GM12874 (cell line): ENCODE data around the gene USP36.

Source experiments
- CTCF ChIP-seq: IDR thresholded peaks from 2 replicates; pipeline ENCODE4 v1.5.1; 2011; ENCODE audit warnings: low read depth, mild to moderate bottlenecking, control low read depth, low read length, moderate library complexity; ENCODE audit not compliant: insufficient read depth

USP36 gene

DNA sequence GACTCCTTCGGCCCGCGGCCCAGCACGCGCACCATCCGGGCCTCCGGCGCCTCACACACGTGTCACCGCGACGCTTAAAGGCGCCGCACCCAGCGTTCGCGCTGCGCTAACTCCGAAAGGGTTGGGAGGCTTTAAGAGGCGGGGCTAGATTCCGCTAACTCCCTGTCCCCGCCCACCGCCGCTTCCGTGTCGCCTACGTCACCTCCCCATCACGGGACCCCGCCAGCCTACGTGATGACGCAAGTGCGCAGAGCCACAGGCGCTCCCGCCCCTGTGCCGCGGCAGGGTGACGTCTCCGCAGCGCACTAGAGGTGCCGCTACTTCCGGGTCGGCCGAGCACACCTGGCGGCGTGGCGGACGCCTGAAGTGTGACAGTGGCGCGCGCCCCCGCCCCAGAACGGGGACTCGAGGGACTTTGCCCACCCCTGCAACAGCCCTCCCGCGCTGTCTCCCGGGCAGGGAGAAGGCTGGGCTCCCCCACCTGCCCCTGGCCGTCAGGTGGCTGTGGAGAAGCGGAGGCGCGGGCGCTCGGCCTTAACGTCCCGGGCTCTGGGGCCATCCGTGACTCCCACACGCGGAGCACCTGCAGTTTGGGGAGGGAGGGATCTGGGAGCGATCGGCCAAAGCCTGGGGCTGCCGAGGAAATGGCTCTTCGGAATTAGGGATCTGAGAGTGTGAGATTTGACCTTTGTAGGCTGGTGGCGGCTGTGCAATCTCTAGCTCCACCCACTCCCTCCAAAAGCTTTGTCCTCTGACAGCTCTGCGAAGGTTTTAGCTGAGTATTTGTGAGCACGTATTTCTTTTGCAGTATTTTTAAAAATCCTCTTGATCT, at the start of gene USP36:
TSS of gene USP36 (minus strand) at position 35 of the 832 bp plus-strand sequence. CDS start 4,451 bp downstream, outside the sequence.
- no peak for TF ChIP-seq CTCF

DNA sequence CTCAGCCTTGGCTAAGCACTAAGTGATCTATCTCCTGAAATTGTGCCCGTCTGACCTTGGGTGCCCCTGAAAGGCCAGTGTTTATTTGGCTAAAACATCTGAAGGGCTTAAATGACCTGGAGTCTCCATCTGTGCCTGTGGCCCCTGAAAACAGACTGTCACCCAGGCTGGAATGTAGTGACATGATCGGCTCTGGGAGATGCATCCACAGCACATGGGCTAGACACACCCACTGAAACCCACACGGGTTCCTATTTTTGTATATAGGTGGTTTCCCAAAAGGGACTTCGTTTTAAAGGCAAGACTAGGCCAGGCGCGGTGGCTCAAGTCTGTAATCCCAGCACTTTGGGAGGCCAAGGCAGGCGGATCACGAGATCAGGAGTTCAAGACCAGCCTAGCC, 48.9 kb upstream of the USP36 start:
- no peak for TF ChIP-seq CTCF

GRCh38 chr17:78888941-78889518, 48.4 kb upstream of the USP36 start:
- no peak for TF ChIP-seq CTCF

DNA sequence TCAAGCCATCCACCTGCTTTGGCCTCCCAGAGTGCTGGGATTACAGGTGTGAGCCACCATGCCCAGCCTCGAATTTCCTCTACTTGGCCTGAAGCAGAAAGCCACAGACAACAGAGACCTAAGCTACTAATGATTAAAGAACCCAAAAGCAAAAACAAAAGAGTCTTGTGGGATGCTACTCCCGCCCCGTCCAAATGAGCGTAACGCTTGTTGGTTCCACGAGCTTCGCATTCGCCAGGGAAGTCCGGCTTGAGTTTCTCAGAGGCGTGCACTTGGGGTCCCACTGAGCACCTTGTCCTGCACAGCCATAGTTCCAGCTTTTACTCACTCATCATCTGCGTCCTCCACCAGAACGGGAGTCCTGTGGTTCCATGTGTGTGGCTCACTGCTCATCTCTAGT, 46.3 kb upstream of the USP36 start:
- TF ChIP-seq CTCF: no peak

- no peak for TF ChIP-seq CTCF
Measured at GRCh38 chr17:78885956-78886355, 45.3 kb upstream of the USP36 start.

DNA sequence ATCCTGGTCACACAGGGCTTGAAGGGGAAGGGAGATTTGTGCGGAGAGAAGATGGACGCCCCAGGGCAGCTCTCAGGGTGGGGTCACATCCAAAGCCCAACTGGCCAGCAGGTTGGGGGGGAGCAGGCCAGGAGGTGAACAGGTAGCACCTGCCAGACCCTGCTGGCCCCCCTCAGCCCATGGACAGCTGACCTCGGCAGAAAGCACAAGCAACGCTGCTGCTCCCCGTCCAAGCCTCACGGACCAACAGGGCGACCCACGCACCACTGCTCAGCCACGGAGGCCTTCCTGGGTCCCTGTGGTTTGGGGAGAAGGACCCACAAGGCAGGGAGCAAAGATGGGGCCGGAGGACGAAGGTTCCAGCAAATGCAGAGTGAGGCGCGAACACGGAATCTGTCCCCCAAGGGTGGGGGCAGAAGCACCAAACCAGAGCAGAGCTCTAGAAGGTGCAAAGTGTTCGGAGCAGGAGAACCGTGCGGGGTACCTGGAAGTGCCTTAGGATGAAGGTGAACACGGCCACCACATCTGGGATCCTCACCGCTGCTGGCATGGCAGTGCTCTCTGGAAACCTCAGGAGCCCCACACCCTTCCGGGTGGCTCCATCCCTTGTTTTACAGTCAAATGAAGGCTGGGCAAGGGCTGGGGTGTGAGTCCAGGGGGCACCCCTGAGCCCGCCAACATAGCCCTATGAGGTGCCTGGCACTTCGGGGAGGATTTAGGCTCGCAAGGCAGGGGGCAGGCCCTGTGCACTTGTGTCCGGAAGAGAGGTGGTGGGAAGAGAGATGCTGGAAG, 44.5 kb upstream of the USP36 start:
- no peak for TF ChIP-seq CTCF

- no peak for TF ChIP-seq CTCF
Measured at GRCh38 chr17:78884148-78884825, 43.7 kb upstream of the USP36 start.
